HG03108 (cell line): ENCODE results near the gene LHB.
A peak's percentile ranks its signal among the peaks of the same experiment; 100 is the strongest.
"Not testable (repeated sequence)": the region's sequence is repeated elsewhere in the genome, so short reads cannot be mapped to it uniquely, and the experiment has no call there.

Experiments used
- ATAC-seq: cut with Tn5 transposase; IDR thresholded peaks from one replicate; pipeline ENCODE4 v1.9.1; 2021; ENCODE audit warnings: moderate library complexity; ENCODE audit not compliant: unreplicated experiment

The LHB gene

DNA sequence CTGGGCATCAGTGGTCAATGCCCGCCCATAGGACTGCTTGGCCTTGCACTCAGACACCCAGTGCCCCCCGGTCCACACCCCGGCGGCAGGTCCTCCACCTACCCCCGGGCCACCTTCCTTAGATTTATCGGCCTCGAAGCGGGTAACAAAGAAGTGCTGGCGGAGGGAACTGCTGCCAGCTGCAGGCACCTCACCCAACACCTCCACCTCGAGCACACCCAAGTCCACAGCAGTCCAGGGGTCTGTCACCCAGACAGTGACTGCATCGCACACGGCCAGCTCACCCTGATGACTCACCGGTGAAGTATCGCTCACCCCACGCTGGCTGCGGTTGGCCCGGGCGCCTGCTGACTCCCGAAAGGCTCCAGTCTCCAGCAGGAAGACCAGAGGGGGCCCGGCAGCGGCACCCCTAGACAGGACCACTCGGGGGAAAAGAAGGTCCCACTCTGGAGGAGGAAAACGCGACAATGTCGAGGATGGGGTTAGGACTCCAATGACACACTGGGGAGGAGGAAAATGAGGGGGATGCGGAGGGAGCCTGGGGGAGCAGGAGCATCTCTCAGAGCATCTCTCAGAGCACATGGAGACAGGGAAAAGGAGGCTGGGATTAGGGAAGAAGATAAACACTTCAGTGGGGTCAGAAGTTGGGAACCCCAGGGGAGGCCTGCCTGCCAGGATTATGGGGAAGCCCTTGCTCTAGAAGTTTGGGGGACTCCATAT is 21.8 kb upstream of the LHB start:
- not testable (repeated sequence) for ATAC-seq

DNA sequence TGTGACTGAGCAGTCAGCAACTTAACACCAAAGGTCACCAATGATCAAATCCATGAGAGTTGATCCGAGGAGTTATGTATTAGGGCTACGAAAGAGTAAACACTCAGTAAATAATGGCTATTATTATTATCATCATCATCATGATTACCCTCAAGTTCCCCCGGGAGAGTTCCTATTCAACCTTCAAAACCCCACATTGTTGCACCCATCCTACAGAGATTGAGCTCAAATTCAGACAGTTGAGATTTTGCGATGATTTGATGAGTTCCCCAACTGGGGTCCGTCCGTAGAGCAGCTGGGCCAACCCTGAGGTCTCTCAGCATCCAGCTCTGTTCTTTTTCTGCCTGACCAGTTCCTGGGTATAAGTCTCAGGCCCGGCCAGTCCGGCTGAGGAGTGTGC is 21.2 kb upstream of the LHB start:
- ATAC-seq, result not testable (repeated sequence)

DNA sequence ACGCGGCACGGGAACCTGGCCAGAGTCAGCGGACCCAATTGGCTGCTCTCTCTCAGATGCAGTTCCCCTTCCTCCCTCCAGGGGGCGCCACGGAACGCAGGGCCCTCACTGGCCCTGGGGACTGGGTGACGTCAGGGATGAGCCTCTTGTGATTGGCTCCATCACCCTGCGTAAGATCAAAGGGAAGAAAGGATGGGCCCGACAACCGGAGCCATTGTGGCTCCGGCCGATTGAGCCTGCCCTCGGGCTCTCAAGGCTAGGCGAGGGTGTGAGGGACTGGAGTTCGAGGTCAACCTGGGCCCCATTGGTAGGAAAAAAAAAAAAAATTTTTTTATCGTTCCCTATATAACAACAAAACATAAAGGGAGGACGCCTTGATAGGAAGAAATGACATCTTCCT is 19.9 kb upstream of the LHB start, which contains the start of gene CGB1:
TSS of gene CGB1 (minus strand) at position 81 of the 400 bp plus-strand sequence. CDS start 184 bp downstream, outside the sequence.
- not testable (repeated sequence) for ATAC-seq

DNA sequence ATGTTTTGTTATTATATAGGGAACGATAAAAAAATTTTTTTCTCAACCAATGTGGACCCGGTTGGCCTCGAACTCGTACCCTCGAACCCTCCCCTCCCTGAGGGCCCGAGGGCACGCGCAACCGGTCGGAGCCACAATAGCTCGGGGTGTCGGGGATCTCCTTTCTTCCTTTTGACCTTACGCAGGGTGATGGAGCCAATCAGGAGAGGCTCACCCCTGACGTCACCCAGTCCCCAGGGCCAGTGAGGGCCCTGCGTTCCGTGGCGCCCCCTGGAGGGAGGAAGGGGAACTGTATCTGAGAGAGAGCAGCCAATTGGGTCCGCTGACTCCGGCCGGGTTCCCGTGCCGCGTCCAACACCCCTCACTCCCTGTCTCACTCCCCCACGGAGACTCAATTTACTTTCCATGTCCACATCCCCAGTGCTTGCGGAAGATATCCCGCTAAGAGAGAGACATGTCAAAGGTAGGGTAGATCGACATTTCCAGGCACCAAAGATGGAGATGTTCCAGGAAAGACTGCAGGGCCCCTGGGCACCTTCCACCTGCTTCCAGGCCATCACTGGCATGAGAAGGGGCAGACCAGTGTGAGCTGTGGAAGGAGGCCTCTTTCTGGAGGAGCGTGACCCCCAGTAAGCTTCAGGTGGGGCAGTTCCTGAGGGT is 14.9 kb upstream of the LHB start, which contains the start of gene CGB2:
TSS of gene CGB2 (plus strand) at position 249 of the 660 bp plus-strand sequence. CDS start at position 455, 206 bp downstream.
- ATAC-seq, result not testable (repeated sequence)

DNA sequence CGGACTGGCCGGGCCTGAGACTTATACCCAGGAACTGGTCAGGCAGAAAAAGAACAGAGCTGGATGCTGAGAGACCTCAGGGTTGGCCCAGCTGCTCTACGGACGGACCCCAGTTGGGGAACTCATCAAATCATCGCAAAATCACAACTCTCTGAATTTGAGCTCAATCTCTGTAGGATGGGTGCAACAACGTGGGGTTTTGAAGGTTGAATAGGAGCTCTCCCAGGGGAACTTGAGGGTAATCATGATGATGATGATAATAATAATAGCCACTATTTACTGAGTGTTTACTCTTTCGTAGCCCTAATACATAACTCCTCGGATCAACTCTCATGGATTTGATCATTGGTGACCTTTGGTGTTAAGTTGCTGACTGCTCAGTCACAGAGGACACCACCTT is 13.4 kb upstream of the LHB start:
- ATAC-seq, result not testable (repeated sequence)

DNA sequence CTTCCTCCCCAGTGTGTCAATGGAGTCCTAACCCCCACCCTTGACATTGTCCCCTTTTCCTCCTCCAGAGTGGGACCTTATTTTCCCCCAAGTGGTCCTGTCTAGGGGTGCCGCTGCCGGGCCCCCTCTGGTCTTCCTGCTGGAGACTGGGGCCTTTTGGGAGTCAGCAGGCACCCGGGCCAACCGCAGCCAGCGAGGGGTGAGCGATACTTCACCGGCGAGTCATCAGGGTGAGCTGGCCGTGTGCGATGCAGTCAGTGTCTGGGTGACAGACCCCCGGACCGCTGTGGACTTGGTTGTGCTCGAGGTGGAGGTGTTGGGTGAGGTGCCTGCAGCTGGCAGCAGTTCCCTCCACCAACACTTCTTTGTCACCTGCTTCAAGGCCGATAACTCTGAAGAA is 12.9 kb upstream of the LHB start:
- ATAC-seq, result not testable (repeated sequence)

DNA sequence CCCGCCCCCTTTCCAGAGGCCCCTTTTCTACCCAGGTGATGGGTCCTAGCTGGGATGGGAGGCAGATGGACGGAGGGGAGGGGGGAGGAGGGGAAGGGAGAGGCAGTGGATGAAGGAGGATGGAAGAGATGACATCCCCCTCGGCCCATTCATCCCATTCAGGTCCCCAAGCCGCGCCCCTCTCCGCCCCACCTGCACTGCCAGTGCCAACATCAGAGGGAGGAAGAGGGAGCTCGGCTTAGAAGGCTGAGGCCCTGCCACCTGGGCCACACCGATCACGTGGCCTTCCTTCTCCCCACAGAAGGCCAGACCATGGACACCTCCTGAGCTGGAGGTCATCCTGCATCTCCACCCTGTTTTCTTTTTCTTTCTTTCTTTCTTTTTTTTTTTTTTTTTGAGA is 11.8 kb upstream of the LHB start:
- not testable (repeated sequence) for ATAC-seq

DNA sequence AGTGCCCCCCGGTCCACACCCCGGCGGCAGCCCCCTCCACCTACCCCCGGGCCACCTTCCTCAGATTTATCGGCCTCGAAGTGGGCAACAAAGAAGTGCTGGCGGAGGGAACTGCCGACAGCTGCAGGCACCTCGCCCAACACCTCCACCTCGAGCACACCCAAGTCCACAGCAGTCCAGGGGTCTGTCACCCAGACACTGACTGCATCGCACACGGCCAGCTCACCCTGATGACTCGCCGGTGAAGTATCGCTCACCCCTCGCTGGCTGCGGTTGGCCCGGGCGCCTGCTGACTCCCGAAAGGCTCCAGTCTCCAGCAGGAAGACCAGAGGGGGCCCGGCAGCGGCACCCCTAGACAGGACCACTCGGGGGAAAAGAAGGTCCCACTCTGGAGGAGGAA is 8.7 kb upstream of the LHB start:
- not testable (repeated sequence) for ATAC-seq

DNA sequence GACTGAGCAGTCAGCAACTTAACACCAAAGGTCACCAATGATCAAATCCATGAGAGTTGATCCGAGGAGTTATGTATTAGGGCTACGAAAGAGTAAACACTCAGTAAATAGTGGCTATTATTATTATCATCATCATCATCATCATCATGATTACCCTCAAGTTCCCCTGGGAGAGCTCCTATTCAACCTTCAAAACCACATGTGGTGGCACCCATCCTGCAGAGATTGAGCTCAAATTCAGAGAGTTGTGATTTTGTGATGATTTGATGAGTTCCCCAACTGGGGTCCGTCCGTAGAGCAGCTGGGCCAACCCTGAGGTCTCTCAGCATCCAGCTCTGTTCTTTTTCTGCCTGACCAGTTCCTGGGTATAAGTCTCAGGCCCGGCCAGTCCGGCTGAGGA is 8.2 kb upstream of the LHB start:
- ATAC-seq, result not testable (repeated sequence)

DNA sequence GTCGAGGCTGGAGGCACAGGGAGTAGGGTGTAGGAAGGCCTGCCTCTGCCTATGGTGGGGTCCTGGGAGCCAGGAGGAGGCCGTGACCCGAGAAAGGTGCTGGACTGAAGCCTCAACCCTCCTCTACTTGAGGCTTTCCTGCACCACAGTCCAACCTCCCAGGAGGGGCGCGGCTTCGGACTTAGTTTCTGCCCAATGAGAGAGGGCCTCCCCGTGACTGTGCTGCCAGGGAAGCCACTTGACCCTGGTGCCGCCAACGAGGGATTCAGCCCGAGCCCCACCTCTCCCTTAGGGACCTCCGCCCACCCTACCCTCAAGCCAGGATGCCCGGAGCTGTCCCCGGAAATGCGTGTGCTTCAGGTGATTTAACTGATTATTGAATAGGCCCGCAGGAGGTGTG is 7.3 kb upstream of the LHB start, which contains the start of gene CGB3:
TSS of gene CGB3 (minus strand) at position 101 of the 400 bp plus-strand sequence. CDS start 362 bp downstream, outside the sequence.
- ATAC-seq, result not testable (repeated sequence)

DNA sequence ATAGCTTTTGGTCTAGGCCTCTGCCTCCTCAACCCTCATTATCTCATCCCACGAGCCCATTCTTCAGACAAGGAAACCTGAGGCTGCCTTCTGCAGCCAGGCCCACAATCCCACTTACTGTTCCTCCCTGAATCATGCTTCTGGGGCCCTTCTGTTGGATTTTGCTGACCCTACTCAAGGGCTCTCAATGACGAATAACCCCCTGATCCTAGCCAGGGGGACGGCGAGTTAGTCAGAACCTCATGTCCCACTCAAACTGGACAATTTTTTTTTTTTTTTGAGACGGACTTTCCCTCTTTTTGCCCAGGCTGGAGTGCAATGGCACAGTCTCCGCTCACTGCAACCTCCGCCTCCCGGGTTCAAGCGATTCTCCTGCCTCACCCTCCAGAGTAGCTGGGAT is 5.2 kb upstream of the LHB start:
- ATAC-seq, result no peak

DNA sequence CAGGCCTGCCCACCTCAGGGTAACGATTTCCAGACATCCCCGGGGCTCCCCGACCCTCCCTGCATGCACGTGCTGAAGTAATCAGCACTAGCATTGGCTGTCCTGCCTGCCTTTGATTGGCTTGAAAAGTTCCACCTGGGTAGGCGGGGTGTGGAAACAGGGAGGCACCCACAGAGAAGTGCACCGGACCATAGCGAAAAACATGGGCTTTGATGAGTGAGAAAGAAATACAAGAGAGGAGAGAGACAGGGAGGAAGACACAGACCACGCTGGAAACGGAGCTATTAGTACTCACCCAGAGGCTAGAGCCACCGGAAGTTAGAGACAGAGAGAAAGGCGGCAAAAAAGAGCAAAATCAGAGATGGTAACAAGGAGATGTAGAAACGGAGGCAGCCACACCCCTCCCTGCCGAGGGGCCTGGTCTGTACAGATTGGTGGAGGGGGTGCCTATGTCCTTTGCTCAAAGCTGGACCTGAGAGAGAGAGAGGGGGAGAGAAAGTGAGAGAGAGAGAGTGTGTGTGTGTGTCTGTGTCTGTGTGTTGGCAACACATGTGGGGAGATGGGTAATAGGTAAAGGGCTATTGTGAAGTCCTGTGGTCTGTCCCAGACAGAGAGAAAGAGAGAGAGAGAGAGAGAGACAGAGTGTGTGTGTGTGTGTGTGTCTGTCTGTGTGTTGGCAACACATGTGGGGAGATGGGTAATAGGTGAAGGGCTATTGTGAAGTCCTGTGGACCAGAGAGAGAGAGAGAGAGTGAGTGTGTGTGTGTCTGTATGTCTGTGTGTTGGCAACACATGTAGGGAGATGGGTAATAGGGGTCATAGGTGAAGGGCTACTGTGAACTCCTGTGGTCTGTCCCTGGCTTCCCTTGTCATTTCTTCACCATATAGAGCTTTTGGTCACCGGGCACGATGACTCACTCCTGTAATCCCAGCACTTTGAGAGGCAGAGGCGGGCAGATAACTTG is 4.3 kb upstream of the LHB start:
- no peak for ATAC-seq

DNA sequence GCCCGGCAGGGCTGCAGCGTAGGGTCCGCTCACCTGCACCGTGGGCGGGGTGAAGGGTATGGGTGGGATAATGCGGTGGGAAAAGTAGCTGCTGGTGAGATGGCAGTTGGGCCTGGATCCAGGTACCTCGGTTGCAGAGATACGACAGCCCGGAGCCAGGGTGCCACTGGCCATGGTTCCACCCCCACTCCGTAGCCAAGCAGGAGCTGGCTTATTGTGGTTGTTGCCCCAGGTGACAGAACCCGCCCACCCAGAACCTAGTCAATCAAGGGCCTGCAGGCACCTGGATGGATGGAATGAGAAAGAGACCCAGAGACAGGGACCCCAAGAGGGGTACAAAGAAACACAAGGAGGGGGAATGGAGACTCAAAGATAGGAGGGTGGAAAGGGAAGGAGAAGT is 3.5 kb upstream of the LHB start:
- ATAC-seq, result no peak

DNA sequence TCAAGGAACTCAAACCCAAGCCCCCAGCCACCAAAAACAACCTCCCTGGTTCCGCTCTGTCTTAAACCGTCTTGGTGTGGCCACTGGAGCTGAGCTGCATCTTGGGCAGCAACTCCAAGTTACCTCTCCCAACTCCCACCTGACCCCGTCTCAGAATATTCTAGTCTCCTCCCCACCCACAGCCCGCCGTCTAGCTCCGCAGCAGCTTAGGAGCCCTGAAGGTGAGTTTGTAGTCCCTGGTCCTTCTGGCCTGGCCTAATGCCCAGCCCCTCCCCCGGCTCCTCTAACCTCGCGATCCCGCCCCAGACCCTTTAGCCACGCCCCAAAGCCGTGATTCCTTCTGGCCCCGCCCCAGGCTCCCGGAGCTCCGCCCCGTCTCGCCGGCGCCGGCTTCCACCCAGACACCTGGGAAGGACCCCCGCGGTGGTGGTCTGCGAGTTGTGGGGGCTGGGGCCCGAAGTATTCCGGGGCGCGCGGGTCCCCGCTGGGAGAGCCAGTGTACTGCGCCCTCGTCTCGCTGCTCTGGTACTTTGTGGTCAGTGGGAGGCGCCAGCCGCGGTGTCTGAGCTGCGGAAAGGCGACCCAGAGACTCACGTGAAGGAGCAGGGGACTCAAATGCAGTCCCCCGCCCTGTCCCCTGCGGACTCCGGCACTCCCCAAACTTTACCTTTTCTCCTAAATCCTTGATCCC is 2.5 kb upstream of the LHB start:
- ATAC-seq, result no peak

DNA sequence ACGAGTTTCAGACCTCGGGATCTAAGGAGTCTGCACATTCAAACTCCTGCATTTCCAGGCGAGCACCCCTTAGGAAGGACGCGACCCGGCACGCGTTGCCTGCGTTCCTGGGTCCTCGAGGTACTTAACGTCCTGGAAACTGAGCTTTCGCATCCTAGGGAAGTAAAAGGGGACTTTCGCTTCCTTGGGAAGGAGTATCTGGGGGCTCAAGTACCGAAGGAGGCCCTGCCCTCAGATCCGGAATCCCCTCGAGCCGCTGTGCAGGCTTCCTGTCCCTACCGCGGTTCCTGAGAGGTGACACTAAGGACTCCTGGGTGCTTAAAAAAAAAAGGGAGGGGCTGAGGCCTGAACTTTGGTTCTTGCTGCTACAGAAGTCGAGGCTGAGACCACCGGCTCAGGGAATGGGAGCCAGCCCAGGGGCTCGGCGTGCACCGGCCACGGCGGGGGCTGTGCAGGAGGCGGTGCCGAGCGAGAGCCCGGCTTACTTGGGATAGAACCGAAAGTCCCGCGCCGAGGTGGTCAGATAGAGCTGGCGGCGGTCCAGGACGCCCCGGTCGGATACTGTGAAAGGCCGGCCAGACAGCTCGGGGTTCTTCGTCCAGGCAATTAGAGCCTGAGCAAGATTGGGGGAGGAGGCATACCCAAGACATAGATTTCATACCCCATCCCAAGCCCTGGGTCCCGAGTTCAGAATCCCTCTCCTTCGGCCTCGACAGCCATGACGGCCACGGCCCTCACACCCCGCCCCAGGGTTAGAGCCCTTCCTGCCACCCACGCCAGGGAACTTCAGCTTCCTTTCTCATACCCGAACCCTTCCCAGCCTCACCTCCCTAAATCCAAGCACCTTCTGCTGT is 1.7 kb upstream of the LHB start:
- ATAC-seq, result not testable (repeated sequence)

DNA sequence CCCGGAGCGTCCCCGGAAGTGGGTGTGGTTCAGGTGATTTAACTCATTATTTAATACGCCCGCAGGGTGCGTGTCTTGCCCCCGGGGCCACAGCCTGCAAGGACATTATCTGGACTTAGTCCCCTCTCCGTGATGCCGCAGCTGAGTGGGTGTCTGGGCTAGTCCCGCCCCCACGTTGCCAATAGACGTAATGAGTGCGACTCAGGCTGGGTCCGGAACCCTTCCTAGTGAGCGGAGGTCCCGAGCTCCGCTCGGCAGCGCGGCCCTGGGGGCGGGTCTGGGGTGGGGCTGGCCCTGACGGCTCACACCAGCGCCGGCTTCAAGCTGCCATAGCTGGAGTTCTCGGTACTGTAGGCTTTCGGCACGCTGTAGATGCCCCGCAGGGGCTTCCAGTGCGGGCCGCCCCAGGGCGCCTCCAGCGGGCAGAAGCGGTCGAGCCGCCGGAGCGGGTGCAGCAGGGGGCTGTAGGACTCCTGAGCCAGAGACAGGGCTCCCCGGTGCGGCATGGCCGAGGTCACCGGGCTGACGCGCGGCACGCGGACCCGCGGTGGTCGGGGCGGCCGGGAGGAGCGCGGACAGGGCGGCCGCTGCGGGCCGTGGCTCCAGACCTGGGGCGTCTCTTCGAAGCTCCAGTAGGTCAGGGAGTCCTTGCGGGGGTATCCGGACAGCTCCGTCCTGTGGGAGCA is 918 bp upstream of the LHB start:
- peak; percentile 42 for ATAC-seq

DNA sequence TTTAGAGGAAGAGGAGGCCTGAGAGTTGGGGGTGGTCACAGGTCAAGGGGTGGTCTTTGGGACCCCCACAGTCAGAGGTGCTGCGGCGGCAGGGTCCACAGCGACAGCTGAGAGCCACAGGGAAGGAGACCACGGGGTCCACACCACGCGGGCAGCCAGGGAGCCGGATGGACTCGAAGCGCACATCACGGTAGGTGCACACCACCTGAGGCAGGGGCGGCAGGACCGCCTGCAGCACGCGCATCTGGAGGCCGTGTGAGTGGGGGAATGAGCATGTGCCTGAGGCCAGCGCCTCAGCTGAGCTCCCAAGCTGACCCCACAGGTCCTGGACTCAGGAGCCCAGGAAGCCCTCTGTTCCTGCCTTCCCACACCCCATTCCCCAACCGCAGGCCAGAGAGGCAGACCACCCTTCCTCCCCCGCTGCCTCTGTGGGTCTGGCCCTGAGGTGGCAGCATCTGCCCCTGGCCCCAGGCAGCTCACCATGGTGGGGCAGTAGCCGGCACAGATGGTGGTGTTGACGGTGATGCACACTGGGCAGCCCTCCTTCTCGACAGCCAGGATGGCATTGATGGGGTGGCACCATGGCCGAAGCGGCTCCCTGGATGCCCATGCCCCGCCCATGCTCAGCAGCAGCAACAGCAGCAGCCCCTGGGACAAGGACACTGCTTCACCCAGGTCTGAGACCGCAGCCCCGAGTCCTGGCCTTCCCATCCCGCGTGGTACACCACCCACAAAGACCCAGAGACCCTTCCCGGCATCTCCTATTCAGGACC is 638 bp downstream of the LHB start:
- no peak for ATAC-seq

DNA sequence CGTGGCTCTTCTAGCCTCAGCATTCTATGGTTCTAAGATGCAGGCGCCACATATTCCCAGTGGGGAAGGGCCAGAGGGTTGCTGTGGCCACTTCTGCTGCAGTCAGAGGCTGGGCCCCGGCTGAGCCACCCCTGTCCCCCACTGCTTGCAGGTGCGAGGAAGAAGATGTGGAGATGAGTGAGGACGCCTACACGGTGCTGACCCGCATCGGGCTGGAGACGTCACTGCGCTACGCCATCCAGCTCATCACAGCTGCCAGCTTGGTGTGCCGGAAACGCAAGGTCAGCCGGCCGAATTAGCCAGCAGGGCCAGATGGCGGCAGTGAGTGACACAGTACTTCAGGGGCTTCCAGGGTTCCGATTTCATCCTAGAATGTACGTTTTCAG is 2.0 kb downstream of the LHB start:
- ATAC-seq, result no peak
